K562 (cell line): ENCODE data around the gene GPC2. TPM values are rescaled to one million over a fixed set of nuclear protein-coding genes. Genes with fewer than 3 reads are reported as not detected.

Experiments used
- ARID3A ChIP-seq: IDR thresholded peaks from 2 replicates; pipeline ENCODE4 v1.6.1; 2012; ENCODE audit warnings: low read depth, low read length, improper control_type of control experiment, borderline replicate concordance
- ARNT ChIP-seq, 2 experiments: fragments of 450-650 bp; IDR thresholded peaks; 2 replicates each; pipeline ENCODE4 v1.6.1; 2016; ENCODE audit warnings: mild to moderate bottlenecking in 1 of 2
- CBFA2T3 ChIP-seq: fragments of 450-650 bp; IDR thresholded peaks from 2 replicates; pipeline ENCODE4 v1.6.1; 2017
- CBX1 ChIP-seq: sonication (generic); IDR thresholded peaks from 2 replicates; pipeline ENCODE4 v1.6.1; 2016; ENCODE audit warnings: antibody characterized with exemption, low read depth, mild to moderate bottlenecking
- CREB1 ChIP-seq, 2 experiments: sonication (generic) in 1 of 2; formaldehyde crosslinking in 1 of 2; IDR thresholded peaks; 2 replicates each; pipeline versions ENCODE4 v1.6.1 to v1.8.0; 2012 to 2022; ENCODE audit warnings: inconsistent platforms in 1 of 2, mild to moderate bottlenecking in 1 of 2, missing genetic modification reagents in 1 of 2, moderate library complexity in 1 of 2
- HINFP ChIP-seq: fragments of 450-650 bp; conservative IDR thresholded peaks from 2 replicates; pipeline ENCODE4 v1.6.1; 2016; ENCODE audit warnings: missing genetic modification characterization, low read depth, mild to moderate bottlenecking, control low read depth, missing compliant biosample characterization
- MECOM ChIP-seq: fragments of 250-450 bp; sonication (Bioruptor Pico); IDR thresholded peaks from 2 replicates; pipeline ENCODE4 v1.8.0; 2022; ENCODE audit warnings: inconsistent platforms
- NKRF ChIP-seq: fragments of 450-650 bp; IDR thresholded peaks from 2 replicates; pipeline ENCODE4 v1.6.1; 2016; ENCODE audit warnings: borderline replicate concordance
- POLR3G ChIP-seq: IDR thresholded peaks from 2 replicates; pipeline ENCODE4 v1.6.1; 2011; ENCODE audit not compliant: insufficient read length, insufficient replicate concordance; ENCODE audit errors: extremely low read depth
- SMAD3 ChIP-seq: fragments of 450-650 bp; formaldehyde crosslinking; conservative IDR thresholded peaks from 2 replicates; pipeline ENCODE4 v1.4.0; 2020; ENCODE audit warnings: mild to moderate bottlenecking
- TAL1 ChIP-seq: fragments of 450-650 bp; IDR thresholded peaks from 2 replicates; pipeline ENCODE4 v1.6.1; 2016; ENCODE audit warnings: mild to moderate bottlenecking
- YY1 ChIP-seq, 3 experiments: IDR thresholded peaks; 2 replicates each; pipeline ENCODE4 v1.6.1; 2011; ENCODE audit warnings: low read length in 2 of 3, mild to moderate bottlenecking in 2 of 3, moderate library complexity in 2 of 3, borderline replicate concordance in 1 of 3, control low read depth in 1 of 3, low read depth in 1 of 3; ENCODE audit not compliant: insufficient read depth in 3 of 3, insufficient replicate concordance in 2 of 3, control insufficient read depth in 1 of 3, insufficient read length in 1 of 3; ENCODE audit errors: extremely low read depth in 1 of 3
- ZNF217 ChIP-seq: sonication (generic); formaldehyde crosslinking; IDR thresholded peaks from 2 replicates; pipeline ENCODE4 v1.8.0; 2022; ENCODE audit warnings: mild to moderate bottlenecking, missing genetic modification reagents
- ZNF24 ChIP-seq: fragments of 450-650 bp; IDR thresholded peaks from 2 replicates; pipeline ENCODE4 v1.6.1; 2016
- polyA plus RNA-seq, 8 experiments: library from polyadenylated mRNA; depleted of rRNA in 4 of 8; stranded (reverse) in 5 of 8; unstranded in 3 of 8; fragments of >200 nt; fragmentation: Nextera tagmentation in 2 of 8; fragmentation: Illumina TruSeq in 1 of 8; extraction: Ambion mirVana in 2 of 8; extraction: Trizol in 1 of 8; gene quantifications; 2 replicates each; pipeline versions ENCODE4 v1.2.1 to v1.2.3, GENCODE V29; 2011 to 2014; ENCODE audit warnings: inconsistent platforms in 1 of 8, missing spikeins in 1 of 8
- total RNA-seq, 7 experiments: library from RNA; depleted of rRNA in 6 of 7; stranded (reverse); fragments of >200 nt in 6 of 7; fragmentation: Illumina TruSeq in 2 of 7; extraction: Trizol in 2 of 7; gene quantifications; 2 replicates each; pipeline versions ENCODE4 v1.2.1 to v1.2.3, GENCODE V29; 2011 to 2021; ENCODE audit warnings: low replicate concordance in 1 of 7
- TF ChIP-seq, protein P1 (sequence below): sonication (generic); formaldehyde crosslinking; IDR thresholded peaks from 2 replicates; pipeline ENCODE4 v1.8.0; 2022; ENCODE audit warnings: mild to moderate bottlenecking, missing genetic modification reagents
- TF ChIP-seq, protein P2 (sequence below): sonication (generic); formaldehyde crosslinking; IDR thresholded peaks from 2 replicates; pipeline ENCODE4 v1.8.1; 2022; ENCODE audit warnings: missing genetic modification reagents
- TF ChIP-seq, protein P3 (sequence below): fragments of 450-650 bp; IDR thresholded peaks from 2 replicates; pipeline ENCODE4 v1.6.1; 2014; ENCODE audit warnings: low read depth, mild to moderate bottlenecking, moderate library complexity, borderline replicate concordance

Gene GPC2
- total and polyA plus RNA-seq, 9 of the 15 experiments (the other 6 are each of a cell fraction or from before 2014, with no cell fraction given) = 0.06 to 7.7 (median 1.4) TPM; not detected in 1

DNA sequence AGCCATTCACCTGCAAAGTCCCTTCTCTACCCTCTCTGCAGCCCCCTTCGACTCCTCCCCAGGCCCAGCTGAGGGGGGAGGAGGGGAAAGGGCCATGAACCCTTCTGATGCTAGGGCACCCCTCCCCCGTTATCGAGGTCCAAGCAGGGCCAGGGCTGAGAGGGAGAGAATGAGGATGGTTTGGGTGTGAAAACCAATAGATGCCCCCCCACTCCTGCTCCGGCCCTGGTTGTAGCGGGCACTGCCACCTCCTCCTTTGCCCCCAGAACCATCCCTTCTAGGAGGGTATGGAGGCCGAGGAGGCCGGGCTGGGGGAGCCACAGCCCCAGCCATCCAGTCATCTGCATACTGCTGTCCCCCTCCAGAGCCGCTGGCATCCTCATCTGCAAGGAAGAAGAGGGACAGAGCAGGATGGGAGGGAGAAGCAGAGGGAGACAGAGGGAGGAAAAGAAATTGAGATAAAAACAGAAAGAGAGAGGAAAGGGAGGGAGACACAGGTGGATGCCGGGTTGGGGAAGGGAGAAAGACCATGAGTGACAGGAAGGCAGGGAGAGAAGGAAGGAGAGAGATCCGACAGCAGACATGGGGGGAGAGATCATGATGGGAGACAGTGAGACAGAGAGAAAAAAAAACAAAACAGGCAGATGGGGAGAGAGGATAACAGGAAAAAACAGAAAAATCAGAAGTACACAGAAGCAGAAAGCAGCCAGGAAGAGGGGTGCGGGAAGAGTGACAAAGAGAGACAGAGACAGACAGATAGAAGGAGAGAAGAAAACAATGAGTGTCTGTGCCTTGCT, 6.9 kb downstream of the GPC2 start (continued):
- TF ChIP-seq HINFP (tag) (no peak), SMAD3 (CRISPR knock-in tag) (no peak), CBFA2T3 (peak; percentile 70), CBX1 (no peak), ZNF24 (no peak), ARNT (IDR thresholded peaks at IDR 0.05) (peak in 1 of 2 experiments; percentile 25; a peak in 1 of 4 replicates), ZNF217 (no peak), CREB1 (IDR thresholded peaks at IDR 0.05) (no peak), CREB1 (CRISPR knock-in tag; IDR thresholded peaks at IDR 0.05) (no peak), ARID3A (no peak), POLR3G (no peak), TAL1 (peak; percentile 40; the same call in 1 of the 2 replicates), YY1 (IDR thresholded peaks at IDR 0.05; ENCODE audit: borderline replicate concordance in 1 of 3, control insufficient read depth in 1 of 3, extremely low read depth in 1 of 3, insufficient read depth in 3 of 3, insufficient read length in 1 of 3, insufficient replicate concordance in 2 of 3, low read depth in 1 of 3, low read length in 2 of 3) (no peak), NKRF (peak; percentile 54; the same call in 1 of the 2 replicates), MECOM (no peak)
- TF ChIP-seq, protein P1, sequence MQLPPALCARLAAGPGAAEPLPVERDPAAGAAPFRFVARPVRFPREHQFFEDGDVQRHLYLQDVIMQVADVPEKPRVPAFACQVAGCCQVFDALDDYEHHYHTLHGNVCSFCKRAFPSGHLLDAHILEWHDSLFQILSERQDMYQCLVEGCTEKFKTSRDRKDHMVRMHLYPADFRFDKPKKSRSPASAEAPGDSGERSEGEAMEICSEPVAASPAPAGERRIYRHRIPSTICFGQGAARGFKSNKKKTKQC (CRISPR knock-in tag) = no peak
- TF ChIP-seq, protein P2, sequence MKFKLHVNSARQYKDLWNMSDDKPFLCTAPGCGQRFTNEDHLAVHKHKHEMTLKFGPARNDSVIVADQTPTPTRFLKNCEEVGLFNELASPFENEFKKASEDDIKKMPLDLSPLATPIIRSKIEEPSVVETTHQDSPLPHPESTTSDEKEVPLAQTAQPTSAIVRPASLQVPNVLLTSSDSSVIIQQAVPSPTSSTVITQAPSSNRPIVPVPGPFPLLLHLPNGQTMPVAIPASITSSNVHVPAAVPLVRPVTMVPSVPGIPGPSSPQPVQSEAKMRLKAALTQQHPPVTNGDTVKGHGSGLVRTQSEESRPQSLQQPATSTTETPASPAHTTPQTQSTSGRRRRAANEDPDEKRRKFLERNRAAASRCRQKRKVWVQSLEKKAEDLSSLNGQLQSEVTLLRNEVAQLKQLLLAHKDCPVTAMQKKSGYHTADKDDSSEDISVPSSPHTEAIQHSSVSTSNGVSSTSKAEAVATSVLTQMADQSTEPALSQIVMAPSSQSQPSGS (CRISPR knock-in tag) = no peak
- TF ChIP-seq, protein P3, sequence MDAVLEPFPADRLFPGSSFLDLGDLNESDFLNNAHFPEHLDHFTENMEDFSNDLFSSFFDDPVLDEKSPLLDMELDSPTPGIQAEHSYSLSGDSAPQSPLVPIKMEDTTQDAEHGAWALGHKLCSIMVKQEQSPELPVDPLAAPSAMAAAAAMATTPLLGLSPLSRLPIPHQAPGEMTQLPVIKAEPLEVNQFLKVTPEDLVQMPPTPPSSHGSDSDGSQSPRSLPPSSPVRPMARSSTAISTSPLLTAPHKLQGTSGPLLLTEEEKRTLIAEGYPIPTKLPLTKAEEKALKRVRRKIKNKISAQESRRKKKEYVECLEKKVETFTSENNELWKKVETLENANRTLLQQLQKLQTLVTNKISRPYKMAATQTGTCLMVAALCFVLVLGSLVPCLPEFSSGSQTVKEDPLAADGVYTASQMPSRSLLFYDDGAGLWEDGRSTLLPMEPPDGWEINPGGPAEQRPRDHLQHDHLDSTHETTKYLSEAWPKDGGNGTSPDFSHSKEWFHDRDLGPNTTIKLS = no peak
